IPS-15b (cell line): Measurements from ENCODE around the gene NOTUM.

Experiments used
- H3K27me3 ChIP-seq: one replicate; pipeline ENCODE4 v1.6.1; 2013; ENCODE audit warnings: low read length; ENCODE audit not compliant: control insufficient read depth, insufficient read depth
- H3K36me3 ChIP-seq: one replicate; pipeline ENCODE4 v1.6.1; 2013; ENCODE audit warnings: low read length; ENCODE audit not compliant: control insufficient read depth, insufficient read depth
- H3K4me1 ChIP-seq: one replicate; pipeline ENCODE4 v1.6.1; 2013; ENCODE audit warnings: mild to moderate bottlenecking, low read length; ENCODE audit not compliant: control insufficient read depth, insufficient read depth
- H3K4me3 ChIP-seq: one replicate; pipeline ENCODE4 v1.5.1; 2013; ENCODE audit warnings: low read depth, low read length
- H3K9ac ChIP-seq: one replicate; pipeline ENCODE4 v1.6.1; 2013; ENCODE audit warnings: low read depth, mild to moderate bottlenecking, low read length
- H3K9me3 ChIP-seq: one replicate; pipeline ENCODE4 v1.6.1; 2013; ENCODE audit warnings: mild to moderate bottlenecking, low read length; ENCODE audit not compliant: control insufficient read depth, insufficient read depth

NOTUM gene

DNA sequence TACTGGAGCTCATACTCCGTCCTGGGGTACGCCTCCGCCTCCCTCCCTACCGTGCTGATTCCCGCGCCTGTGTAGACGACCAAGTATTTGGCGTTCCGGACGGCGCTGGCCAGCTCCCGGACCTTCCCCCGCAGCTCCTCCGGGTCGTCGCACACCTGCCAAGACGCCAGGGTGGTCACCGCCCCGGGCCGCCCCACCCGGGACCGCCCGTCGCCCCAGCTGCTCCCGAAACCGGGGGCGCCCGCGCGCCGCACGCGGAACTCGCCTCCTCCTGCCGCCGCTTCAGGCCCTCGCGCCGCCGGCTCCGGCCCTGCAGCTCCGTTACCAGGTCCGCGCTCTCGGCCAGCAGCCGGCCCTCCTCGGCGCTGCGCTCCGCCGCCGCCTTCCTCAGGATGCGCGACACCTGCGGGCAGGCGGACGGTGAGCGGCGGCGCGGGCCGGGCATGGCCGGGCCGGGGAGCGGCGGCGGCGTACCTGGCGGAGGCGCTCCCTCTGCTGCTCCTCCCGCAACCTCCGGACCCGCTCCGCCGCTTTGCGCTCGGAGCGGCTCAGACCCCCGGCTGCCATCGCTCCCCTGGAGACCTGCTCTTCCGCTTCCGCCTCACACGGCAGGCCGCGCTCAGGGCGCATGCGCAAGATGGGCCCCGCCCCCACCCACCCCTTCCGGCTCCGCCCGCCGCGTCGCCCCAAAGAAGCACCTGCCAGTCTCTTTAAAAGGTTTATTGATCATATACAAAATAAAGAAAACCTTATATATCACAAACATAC, 43.2 kb downstream of the NOTUM start, which contains the start of gene SIRT7:
Gene SIRT7, minus strand, starts transcription at position 612 of the 768 bp plus-strand sequence. Its CDS starts 45 bp downstream, at position 567.
- peaks cover 6% of the 10 kb centered on the region for H3K4me1 ChIP-seq
- peaks cover 60% of the 10 kb centered on the region for H3K36me3 ChIP-seq
- peak within 1 kb of the TSS; percentile 68 for H3K9ac ChIP-seq

DNA sequence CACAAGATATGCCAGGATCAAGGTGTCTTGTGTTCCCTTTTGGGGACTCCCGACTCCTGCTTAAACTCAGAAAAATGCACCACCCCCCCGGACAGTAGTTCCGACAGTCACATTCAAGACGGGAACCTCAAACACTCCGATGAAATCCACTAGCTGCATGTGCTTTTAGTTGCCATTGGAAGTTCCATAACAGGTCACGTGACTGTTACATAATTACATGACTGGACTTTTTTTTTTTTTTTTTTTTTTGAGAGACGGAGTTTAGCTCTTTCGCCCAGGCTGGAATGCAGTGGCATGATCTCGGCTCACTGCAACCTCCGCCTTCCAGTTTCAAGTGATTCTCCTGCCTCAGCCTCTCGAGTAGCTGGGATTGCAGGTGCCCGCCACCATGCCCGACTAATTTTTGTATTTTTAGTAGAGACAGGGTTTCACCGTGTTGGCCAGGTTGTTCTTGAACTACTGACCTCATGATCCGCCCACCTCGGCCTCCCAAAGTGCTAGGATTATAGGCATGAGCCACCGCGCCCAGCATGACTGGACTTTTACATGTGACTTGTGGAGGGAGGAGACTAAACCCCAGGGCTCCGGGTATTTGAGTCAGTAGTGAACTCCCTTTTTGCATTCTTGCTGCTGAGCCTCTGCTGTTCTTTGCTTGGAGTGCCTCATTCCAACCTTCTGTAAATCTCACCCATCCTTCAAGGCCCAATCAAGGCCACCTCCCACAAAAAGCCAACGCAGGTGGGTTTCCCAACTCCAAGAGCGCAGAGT, 44.6 kb downstream of the NOTUM start:
- no peak overlapping the region for H3K4me3 ChIP-seq
- peaks cover 58% of the 10 kb centered on the region for H3K36me3 ChIP-seq
- H3K9ac ChIP-seq, result no peak overlapping the region
- H3K4me1 ChIP-seq, result peaks cover 6% of the 10 kb centered on the region
- no peaks in the 10 kb centered on the region for H3K9me3 ChIP-seq
- no peaks in the 10 kb centered on the region for H3K27me3 ChIP-seq

More for the DNA sequence above, 43.2 kb downstream of the NOTUM start, which contains the start of gene SIRT7:
- no peaks in the 10 kb centered on the region for H3K27me3 ChIP-seq
- H3K4me3 ChIP-seq, result peak within 1 kb of the TSS; percentile 63
- H3K9me3 ChIP-seq, result no peaks in the 10 kb centered on the region

DNA sequence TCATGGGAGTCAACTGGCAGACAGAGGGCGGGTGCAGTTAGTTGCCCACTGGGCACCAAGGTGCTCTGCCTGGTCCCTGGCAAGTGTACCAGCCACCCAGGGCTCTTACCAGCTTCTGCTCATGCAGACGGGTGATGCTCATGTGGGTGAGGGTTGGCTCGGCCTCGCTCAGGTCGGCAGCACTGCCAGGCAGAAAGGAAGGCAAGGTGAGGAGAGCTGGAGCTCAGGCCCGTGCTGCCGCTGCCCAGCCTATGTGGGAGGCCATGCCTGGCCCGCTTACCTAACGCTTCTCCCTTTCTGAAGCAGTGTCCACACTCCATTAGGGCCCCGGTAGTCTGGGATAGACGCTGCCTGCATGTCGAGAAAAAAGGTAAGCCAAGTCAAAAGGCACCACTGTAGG, 45.7 kb downstream of the NOTUM start:
- Histone ChIP-seq H3K9ac (no peak overlapping the region), H3K27me3 (peaks cover 2% of the 10 kb centered on the region), H3K4me3 (no peak overlapping the region), H3K4me1 (peaks cover 6% of the 10 kb centered on the region), H3K9me3 (no peaks in the 10 kb centered on the region), H3K36me3 (peaks cover 48% of the 10 kb centered on the region)

DNA sequence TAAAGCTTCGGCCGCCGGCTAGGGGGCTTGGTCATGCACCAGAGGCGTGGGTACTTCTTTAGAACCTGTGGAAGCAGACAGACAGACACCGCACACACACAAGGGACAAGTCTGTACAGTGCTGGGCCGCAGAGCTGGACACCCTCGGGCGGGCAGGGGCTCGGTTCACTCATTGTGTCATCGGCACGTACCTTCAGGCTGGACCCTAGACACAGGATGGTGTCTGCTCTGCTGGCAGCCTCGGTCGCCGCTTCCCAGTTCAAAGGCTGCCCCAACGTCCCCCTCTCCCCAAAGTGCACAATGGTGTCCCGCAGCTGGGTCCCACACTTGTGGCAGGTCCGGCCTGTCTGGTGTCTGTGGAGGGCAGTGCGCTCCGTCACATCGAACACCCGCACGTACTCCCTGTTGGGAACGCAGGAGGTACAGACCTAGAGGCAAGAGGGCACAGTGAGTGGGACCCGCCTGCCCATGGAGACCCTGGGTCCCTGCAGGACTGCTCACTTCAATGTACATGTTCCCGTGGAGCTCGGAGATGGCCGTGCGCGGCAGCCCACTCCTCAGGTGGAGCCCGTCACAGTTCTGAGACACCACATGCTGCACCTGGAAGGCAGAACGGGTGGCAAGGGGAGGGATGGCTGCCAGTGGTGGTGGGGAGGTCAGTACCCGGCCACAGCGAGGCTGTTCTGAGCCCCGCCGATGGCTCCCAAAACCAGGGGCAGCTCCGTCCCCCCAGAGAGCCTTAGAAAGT, 46.7 kb downstream of the NOTUM start:
- Histone ChIP-seq H3K27me3 (peaks cover 6% of the 10 kb centered on the region), H3K4me1 (peaks cover 6% of the 10 kb centered on the region), H3K36me3 (peaks cover 41% of the 10 kb centered on the region)

DNA sequence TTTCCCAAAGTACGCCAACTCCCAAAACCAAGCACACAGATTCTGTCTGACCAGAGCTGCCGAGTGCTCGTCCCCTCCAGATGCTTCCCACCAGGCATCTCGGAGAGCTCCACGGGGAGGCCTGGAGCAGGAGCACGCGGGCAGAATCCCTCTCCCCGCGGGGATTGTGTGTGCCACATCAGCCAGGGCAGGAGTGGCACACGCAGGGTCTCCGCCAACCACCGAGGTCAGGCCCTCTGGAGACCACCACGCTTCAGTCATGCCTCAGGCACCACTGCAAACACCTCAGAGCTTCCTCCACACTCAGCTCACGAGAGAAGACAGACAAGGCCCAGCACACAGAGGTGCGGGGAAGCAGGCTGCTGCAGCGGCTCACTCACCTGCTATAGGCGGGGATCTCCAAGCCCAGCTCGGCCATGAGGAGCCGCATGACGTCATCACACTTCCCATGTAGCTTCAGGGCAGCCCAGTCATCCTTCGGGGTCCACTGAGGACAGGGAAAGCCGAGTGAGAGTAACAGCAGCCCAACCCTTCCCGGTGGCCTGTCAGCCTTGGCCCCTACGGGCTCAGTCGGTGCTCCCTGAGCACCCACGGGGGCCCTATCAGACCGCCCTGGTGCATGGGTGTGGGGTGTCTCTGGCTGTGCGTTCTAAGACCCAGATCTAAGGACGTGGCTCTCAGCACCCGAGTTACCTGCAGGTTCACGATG, 47.4 kb downstream of the NOTUM start:
- Histone ChIP-seq H3K9ac (no peak overlapping the region), H3K4me3 (no peak overlapping the region), H3K27me3 (peaks cover 6% of the 10 kb centered on the region), H3K4me1 (peaks cover 6% of the 10 kb centered on the region), H3K9me3 (no peaks in the 10 kb centered on the region), H3K36me3 (peaks cover 39% of the 10 kb centered on the region)

More for the DNA sequence above, 46.7 kb downstream of the NOTUM start:
- Histone ChIP-seq H3K4me3 (no peak overlapping the region), H3K9ac (no peak overlapping the region), H3K9me3 (no peaks in the 10 kb centered on the region)

DNA sequence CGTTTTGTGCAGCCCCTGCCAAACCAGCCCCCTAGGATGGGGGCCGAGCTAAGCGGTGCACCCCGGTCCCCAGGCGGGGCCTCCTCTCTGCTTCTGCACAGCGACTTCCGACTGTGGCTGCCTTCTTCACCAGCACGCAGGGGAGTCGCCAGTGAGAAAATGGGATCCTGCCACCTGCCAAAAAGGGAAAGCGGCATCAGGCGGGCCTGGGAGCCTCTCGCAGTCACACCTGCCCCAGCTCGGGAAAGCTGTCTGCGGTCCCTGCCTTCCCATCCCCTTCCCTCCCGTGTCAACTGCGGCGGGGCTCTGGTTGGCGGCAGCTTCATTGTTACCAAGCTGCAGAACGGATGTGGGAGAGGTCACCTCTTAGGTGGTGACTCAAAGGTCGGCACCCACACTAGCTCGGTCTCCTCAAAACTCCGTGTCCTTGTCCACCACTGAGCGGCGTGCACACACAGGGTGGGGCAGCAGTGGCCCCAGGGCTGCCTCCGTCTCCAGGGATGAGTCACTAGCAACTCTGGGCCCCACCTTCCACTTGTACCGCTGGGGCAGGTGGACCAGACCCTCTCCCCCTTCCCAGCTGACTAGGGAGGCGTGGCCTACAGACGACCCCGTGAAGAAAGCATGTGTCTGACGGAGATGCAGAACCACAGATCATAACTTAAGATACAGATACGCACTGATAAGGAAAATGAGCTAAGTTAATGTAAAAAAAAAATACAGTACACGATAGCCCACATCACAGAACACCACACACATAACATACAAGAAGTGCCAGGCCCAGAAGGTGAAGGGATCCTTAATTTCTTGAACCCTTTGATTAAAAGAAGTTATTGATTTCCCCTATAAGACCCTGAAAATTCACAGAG, 48.3 kb downstream of the NOTUM start:
- Histone ChIP-seq H3K4me3 (no peak overlapping the region), H3K9me3 (no peaks in the 10 kb centered on the region), H3K4me1 (peaks cover 6% of the 10 kb centered on the region), H3K27me3 (peaks cover 6% of the 10 kb centered on the region), H3K9ac (no peak overlapping the region), H3K36me3 (peaks cover 46% of the 10 kb centered on the region)

DNA sequence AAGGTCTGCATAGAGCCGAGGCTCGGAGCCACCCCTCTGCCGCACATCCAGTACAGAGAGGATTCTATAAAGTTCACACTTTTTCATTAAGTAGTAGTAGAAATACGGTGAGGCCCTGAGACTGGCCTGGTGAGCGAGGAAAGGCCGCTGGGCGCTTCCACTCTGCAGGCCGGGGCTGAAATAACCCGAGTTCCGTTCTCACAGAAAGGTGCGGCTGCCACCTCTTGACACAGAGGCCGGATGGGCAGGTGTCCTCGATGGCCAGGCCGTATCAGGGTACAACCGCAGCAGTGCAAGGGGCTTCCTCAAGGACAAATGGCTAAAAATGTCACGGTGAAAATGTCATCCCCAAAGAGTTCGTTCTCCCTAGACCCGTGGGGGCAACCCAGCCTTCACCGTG, 49.0 kb downstream of the NOTUM start:
- Histone ChIP-seq H3K27me3 (peaks cover 6% of the 10 kb centered on the region), H3K9me3 (no peaks in the 10 kb centered on the region), H3K9ac (no peak overlapping the region), H3K36me3 (peaks cover 53% of the 10 kb centered on the region), H3K4me1 (peaks cover 3% of the 10 kb centered on the region), H3K4me3 (no peak overlapping the region)

DNA sequence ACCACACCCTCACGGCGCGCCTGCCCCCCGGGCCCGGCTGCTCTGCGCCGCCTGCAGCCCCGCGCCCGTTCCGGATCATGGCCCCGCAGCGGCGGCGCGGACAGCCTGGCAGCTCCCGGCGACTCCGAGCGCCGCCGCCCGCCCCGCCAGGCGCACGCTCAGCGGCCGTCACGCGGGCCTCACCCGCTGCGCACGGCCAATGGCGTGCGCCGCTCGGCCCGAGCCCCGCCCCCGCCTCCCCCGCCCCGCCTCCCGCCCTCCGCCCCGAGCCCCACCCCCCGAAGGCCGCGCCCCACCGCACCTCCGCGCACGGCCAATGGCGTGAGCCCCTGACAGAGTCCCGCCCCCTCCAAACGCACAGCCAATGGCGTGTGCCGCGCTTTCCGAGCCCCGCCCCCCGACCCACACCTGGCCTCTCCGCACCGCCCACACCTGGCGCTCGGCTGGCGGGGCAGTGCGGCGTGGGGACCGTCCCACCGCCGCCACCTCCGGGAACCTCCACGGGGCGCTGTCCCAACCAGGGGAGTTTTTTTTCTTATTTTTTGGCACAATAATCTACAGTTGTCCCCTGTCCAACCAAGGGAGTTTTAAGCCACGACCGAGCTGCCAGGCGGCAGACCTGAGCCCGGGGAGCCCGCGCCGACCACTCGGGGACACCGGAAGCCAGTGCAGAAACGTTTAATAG, 49.6 kb downstream of the NOTUM start, which contains the start of gene PCYT2:
Gene PCYT2, minus strand, starts transcription at position 123 of the 685 bp plus-strand sequence. Its CDS starts 44 bp downstream, at position 79.
- H3K36me3 ChIP-seq, result peaks cover 54% of the 10 kb centered on the region

DNA sequence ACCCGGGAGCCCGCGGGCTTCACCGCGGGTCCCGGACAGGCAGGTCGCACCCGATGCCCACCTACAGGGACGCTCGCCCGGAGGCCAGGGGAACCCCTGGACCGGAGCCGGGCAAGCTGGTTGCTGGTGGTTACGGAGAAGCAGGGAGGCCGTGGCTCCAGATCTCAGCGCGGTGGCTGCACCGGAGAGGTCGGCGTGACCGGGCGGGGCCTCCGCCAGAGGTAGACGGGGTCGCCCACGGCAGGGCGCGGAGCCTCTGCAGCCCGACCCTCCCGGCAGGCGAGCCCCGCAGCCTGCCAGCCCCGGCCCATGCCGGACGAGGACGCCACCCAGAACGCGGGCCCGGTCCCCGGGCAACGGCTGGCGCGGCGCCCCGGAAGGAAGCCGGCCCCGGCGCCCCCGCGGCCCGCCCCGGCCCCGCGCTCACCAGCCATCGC, 50.1 kb downstream of the NOTUM start:
- Histone ChIP-seq H3K27me3 (peaks cover 6% of the 10 kb centered on the region), H3K9ac (peak overlapping the region; percentile 47), H3K9me3 (no peaks in the 10 kb centered on the region), H3K4me3 (peak overlapping the region; percentile 69), H3K36me3 (peaks cover 53% of the 10 kb centered on the region), H3K4me1 (no peaks in the 10 kb centered on the region)

More for the DNA sequence above, 49.6 kb downstream of the NOTUM start, which contains the start of gene PCYT2:
- no peaks in the 10 kb centered on the region for H3K9me3 ChIP-seq
- peak within 1 kb of the TSS; percentile 47 for H3K9ac ChIP-seq
- no peaks in the 10 kb centered on the region for H3K4me1 ChIP-seq
- peaks cover 6% of the 10 kb centered on the region for H3K27me3 ChIP-seq
- peak within 1 kb of the TSS; percentile 69 for H3K4me3 ChIP-seq
